Tibial artery (tissue), 4 donors: ENCODE results near the gene BFAR.
"Not testable (repeated sequence)": the region's sequence is repeated elsewhere in the genome, so short reads cannot be mapped to it uniquely, and the experiment has no call there.

Experiments
- DNase-seq, 2 donors: peaks; one replicate each; pipeline ENCODE4 v3.0.0-alpha.2; 2019
- H3K27ac ChIP-seq, 2 donors: fragments of 200-600 bp; sonication (generic) in 1 of 2; 1 replicate in 1 of 2; 2 replicates in 1 of 2; pipeline ENCODE4 v1.5.1; 2018 to 2019; ENCODE audit warnings: mild to moderate bottlenecking in 1 of 2
- H3K27me3 ChIP-seq, 2 donors: fragments of 200-600 bp; sonication (generic) in 1 of 2; one replicate each; pipeline versions ENCODE4 v1.5.1 to v1.6.0; 2016 to 2019
- H3K36me3 ChIP-seq, 3 donors: fragments of 200-600 bp; sonication (generic) in 2 of 3; one replicate each; pipeline ENCODE4 v1.5.1; 2016 to 2019; ENCODE audit warnings: mild to moderate bottlenecking in 2 of 3
- H3K4me1 ChIP-seq, 4 donors: fragments of 200-600 bp; sonication (generic) in 2 of 4; 1 replicate in 3 of 4; 2 replicates in 1 of 4; pipeline ENCODE4 v1.5.1; 2016 to 2019
- H3K4me3 ChIP-seq, 2 donors: fragments of 200-600 bp; sonication (generic) in 1 of 2; 1 replicate in 1 of 2; 2 replicates in 1 of 2; pipeline ENCODE4 v1.5.1; 2018 to 2019; ENCODE audit warnings: mild to moderate bottlenecking in 2 of 2
- H3K9me3 ChIP-seq, 3 donors: fragments of 200-600 bp; sonication (generic) in 1 of 3; one replicate each; pipeline ENCODE4 v1.5.1; 2016 to 2019
- intact Hi-C: fragments of 100-400 bp; cut with DNase I; formaldehyde crosslinking; loops from one replicate; pipeline ENCODE4 v1.15.0; 2023; ENCODE audit warnings: low total_unique reads
- TF ChIP-seq, protein P1 (sequence below), 2 experiments: fragments of 200-600 bp in 1 of 2; fragments of 450-650 bp in 1 of 2; IDR thresholded peaks; one replicate each; pipeline ENCODE4 v1.5.1; 2017 to 2019; ENCODE audit warnings: antibody characterized with exemption in 2 of 2, mild to moderate bottlenecking in 1 of 2, moderate library complexity in 1 of 2

BFAR gene

DNA sequence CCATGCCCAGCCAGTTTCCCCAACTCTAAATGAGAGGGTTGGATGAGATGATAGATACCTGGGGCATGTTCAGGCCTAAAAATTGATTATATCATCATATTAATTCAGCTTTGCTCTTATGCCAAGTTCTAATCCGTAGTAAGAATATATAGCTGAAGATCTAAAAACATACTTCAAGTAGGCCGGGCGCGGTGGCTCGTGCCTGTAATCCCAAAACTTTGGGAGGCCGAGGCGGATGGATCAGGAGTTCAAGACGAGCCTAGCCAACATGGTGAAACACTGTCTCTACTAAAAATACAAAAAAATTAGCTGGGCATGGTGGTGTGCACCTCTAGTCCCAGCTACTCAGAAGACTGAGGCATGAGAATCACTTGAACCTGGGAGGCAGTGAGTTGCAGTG, 49.4 kb downstream of the BFAR start:
- peaks cover 0 to 8% of the 10 kb centered on the region in 2 donors for H3K27me3 ChIP-seq
- no peak for DNase-seq
- H3K9me3 ChIP-seq: no peaks in the 10 kb centered on the region
- intact Hi-C loops: no loop called here
- H3K4me3 ChIP-seq: no peak overlapping the region
- no peaks in the 10 kb centered on the region for H3K4me1 ChIP-seq
- H3K27ac ChIP-seq: no peak overlapping the region
- H3K36me3 ChIP-seq: no peaks in the 10 kb centered on the region
- TF ChIP-seq, protein P1, sequence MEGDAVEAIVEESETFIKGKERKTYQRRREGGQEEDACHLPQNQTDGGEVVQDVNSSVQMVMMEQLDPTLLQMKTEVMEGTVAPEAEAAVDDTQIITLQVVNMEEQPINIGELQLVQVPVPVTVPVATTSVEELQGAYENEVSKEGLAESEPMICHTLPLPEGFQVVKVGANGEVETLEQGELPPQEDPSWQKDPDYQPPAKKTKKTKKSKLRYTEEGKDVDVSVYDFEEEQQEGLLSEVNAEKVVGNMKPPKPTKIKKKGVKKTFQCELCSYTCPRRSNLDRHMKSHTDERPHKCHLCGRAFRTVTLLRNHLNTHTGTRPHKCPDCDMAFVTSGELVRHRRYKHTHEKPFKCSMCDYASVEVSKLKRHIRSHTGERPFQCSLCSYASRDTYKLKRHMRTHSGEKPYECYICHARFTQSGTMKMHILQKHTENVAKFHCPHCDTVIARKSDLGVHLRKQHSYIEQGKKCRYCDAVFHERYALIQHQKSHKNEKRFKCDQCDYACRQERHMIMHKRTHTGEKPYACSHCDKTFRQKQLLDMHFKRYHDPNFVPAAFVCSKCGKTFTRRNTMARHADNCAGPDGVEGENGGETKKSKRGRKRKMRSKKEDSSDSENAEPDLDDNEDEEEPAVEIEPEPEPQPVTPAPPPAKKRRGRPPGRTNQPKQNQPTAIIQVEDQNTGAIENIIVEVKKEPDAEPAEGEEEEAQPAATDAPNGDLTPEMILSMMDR (IDR thresholded peaks at IDR 0.05): no peak

DNA sequence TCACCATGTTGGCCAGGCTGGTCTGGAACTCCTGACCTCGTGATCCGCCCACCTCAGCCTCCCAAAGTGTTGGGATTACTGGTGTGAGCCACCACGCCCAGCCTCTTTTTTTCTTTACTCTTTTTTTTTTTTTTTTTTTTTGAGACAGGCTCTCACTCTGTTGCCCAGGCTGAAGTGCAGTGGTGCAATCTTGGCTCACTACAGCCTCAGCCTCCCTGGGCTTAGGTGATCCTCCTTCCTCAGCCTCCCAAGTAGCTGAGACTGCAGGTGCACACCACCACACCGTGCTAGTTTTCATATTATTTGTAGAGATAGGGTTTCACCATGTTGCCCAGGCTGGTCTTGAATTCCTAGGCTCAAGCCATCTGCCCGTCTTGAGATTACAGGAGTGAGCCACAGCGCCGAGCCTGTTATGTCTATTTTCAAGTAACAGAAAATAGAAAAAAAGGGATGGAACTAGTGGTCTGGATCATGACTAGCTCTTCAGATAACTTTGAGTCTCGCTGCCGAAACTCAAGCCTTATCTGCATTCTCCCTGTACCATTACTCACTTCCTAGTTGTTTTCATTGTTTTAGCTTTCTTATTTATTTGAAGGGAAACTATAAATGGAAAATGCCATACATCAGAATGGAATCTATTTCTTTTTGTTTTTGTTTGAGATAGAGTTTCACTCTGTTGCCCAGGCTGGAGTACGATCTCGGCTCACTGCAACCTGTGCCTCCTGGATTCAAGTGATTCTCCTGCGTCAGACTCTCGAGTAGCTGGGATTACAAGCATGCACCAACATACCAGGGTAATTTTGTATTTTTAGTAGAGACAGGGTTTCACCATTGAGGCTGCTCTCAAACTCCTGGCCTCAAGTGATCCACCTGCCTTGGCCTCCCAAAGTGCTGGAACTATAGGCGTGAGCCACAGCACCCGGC, 53.4 kb downstream of the BFAR start:
- H3K27ac ChIP-seq, H3K4me3 ChIP-seq, intact Hi-C loops, H3K4me1 ChIP-seq, H3K36me3 ChIP-seq, DNase-seq, H3K27me3 ChIP-seq, H3K9me3 ChIP-seq: not testable (repeated sequence)

DNA sequence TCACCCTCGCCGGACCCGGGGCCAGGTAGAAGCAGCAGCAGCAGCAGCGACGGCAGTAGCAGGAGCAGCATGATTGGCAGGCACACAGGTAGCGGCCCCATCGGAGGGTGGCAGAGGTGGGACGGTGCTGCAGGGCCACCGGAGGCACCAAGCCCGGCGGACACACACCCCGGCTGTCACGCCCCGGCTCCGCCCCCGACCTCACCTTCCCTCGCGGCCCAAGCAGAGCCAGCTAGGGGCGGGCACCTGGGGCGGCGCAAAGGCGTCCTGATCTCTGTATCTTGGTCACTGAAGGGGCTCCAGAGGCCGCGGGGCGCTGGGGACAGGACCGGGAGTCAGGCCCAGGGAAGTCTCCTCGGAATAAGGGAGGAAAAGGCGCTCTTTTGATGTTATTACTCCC, 61.4 kb downstream of the BFAR start, which contains the start of gene PLA2G10:
Gene PLA2G10 (minus strand): TSS at position 180 of the 400 bp plus-strand sequence. CDS start 79 bp downstream, at position 101.
- H3K9me3 ChIP-seq, intact Hi-C loops, H3K27ac ChIP-seq, H3K4me3 ChIP-seq, H3K36me3 ChIP-seq, H3K4me1 ChIP-seq, DNase-seq, H3K27me3 ChIP-seq: not testable (repeated sequence)

DNA sequence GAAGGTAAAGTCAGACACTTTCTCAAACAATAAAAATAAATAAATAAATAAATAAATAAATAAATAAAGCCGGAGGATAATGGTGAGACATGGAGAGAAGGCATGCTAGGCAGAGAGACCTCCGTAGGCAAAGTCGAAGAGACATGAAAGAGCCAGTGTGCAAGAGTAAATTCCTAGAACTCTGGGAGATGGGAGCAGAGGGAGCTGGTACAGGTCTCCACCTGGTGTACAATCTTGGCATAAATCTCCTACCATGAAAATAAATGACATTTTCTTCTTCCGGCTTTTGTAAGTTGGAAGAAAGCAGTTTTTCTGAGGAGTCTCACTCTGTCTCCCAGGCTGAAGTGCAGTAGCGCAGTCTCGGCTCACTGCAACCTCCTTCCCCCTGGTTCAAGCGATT, 69.1 kb downstream of the BFAR start:
- H3K27ac ChIP-seq, DNase-seq, H3K4me1 ChIP-seq, H3K4me3 ChIP-seq, H3K9me3 ChIP-seq, H3K36me3 ChIP-seq, intact Hi-C loops, H3K27me3 ChIP-seq: not testable (repeated sequence)

DNA sequence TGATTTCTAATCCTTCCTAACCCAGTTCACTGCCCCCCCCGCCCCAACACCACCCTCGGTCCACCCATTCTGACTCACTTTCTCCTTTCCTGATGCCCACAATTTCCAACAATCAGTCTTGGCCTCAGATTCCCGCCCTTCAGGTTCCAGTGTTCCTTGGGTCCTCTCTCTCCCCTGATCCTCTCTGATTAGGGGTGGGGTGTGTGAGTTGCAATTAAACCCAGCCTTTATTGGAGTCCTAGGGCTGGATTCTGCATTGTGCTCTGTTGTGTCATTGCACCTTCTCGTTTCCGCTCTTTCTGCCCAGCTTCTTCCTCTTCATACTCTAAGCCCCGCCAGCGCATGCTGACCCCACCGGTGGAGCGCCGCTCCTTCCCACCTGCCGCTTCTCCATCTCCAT, 69.9 kb downstream of the BFAR start:
- intact Hi-C loops, H3K4me1 ChIP-seq, H3K27ac ChIP-seq, H3K27me3 ChIP-seq, H3K4me3 ChIP-seq, H3K9me3 ChIP-seq, H3K36me3 ChIP-seq, DNase-seq: not testable (repeated sequence)

DNA sequence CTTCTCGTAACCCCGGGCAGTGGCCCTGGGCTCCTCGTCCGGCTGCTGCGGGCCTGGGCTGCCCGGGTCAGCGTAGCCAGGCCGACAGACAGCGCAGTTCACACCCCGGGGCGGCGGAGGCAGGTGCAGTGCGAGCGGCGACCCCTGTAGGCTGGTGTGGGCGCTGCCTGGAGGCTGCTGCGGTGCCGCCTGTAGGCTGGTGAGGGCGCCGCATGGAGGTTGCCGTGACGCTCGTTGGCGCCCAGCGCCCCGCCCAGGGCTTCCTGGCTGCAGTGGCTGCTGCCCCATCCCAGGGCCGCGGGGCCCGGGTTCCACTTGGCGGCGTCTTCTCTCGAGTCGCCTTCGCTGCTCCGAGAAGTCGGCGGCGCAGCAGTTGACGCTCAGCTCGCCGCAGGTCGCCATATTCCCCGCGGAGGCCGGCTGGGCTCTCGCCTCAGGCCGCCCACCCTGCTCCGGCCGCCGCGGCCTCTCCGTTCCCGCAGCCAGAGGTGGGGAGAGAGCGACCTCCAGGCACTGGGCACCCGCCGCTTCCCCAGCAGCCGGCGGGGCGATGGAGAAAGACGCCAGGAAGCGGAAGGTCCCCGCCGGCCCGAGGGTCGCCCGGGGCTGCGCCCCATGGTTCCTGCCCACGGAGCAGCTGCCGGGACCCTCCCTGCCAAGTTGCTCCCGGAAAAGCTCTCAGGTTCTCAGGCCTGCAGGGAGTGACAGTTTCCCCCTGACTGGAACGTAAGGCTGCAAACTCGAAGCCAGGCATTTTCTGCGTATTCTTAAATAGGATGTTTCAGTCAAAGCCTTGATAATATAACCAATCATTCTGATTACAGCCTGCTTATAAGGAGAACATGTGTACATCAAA, 70.6 kb downstream of the BFAR start, which contains the start of gene NPIPA3:
Gene NPIPA3 (plus strand): TSS at position 256 of the 856 bp plus-strand sequence. CDS start 5,533 bp downstream, outside the sequence.
- H3K27ac ChIP-seq, H3K27me3 ChIP-seq, H3K9me3 ChIP-seq, H3K36me3 ChIP-seq, DNase-seq, H3K4me3 ChIP-seq, H3K4me1 ChIP-seq, intact Hi-C loops: not testable (repeated sequence)
